Subcutaneous adipose tissue (tissue), 4 donors: Measurements from ENCODE around the gene MTHFD2. TPM values are rescaled to one million over a fixed set of nuclear protein-coding genes. Genes with fewer than 3 reads are reported as not detected.

ENCODE experiments used
- CTCF ChIP-seq: fragments of 450-650 bp; IDR thresholded peaks from one replicate; pipeline ENCODE4 v1.5.1; 2016; ENCODE audit warnings: low read depth, mild to moderate bottlenecking, control low read depth, antibody characterized with exemption, moderate library complexity
- total RNA-seq, 4 donors: library from RNA; depleted of rRNA; stranded (reverse); fragments of >200 nt; gene quantifications; one replicate each; pipeline ENCODE4 v1.1.0, GENCODE V29; 2016

MTHFD2 gene
- total RNA-seq, 4 donors from 2014 or later, result 40.7 to 96.4 (median 70.0) TPM

DNA sequence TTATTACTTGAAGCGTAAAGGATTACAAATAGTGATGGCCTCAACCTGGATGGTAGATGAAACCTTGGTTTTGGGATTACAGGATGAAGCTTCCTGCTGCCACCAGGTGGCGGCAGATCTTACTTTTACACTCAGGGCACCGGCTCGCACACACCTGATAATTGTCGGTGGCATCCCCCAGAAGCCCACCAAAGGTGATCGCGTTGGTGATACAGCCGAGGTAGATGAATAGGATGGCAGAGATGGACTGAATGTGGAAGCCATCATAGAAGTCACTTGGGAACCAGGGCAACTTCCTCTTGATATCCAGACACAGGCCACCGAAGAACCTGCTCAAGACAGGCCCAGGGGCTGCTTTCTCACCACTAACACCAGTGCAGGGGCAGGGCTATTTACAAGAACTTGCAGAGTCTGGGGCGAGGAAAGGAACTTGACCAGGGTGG lies 51.8 kb downstream of the MTHFD2 start:
- no peak for TF ChIP-seq CTCF

GRCh38 chr2:74252036-74252435 lies 53.6 kb downstream of the MTHFD2 start:
- no peak for TF ChIP-seq CTCF

- TF ChIP-seq CTCF, result no peak
Observed at GRCh38 chr2:74252862-74253261, 54.4 kb downstream of the MTHFD2 start.

GRCh38 chr2:74253306-74253970 lies 55.0 kb downstream of the MTHFD2 start:
- no peak for TF ChIP-seq CTCF

DNA sequence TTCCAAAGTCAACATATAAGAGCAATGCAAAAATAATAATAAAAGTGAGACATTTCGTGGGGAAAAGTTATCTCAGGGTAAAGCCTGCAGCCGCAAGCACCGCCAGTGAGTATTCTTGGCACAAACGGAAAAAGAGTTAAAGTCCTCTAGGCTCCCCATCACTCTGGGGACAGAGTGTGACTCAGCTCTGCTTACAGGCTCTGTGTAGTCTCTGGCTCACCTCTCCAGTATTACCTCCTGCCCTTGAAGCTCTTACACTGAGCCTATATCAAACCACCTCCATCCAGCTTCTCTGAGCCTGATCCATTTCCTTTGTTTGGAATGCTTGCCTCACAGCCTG lies 55.5 kb downstream of the MTHFD2 start:
- no peak for TF ChIP-seq CTCF

DNA sequence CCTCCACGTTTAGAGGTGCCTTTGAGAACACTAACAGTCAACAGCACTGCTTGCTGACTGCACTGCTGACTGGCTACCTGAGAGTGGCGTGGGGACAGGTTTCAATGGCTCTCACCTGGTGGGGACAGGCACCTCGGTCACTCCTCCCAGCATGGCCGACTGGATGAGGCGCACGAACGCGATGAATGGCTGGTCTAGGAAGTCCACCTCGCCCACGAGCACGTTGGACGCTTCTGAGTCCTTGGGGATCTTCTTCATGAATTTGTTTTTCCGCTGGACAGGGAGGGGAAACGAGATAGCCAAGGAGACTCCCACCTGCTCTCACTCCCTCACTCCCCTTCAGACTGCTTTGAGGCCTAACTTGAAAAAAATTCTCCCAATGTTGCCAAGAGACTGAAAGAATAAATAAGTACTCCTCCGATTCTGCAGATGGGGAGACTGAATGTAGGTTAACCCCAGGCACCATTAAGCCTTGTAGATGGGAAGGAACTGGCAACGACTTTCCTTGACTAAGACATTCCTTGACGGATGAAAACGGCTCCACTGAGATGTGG lies 57.3 kb downstream of the MTHFD2 start:
- TF ChIP-seq CTCF, result no peak

GRCh38 chr2:74259191-74259590 lies 60.8 kb downstream of the MTHFD2 start:
- no peak for TF ChIP-seq CTCF
